Keratinocyte (primary cell): ENCODE results near the gene CNDP2. TPM values are rescaled to one million over a fixed set of nuclear protein-coding genes. Genes with fewer than 3 reads are reported as not detected.

Source experiments
- DNase-seq: peaks from one replicate; pipeline ENCODE4 v3.0.0-alpha.2; 2011; ENCODE audit warnings: low read depth, missing footprints, low spot score
- FAIRE-seq: peaks from 2 replicates; lab custom pipeline; 2011; peaks lifted over from hg19 to GRCh38; lab: Jason Lieb, UNC
- H2AFZ ChIP-seq: 2 replicates; pipeline ENCODE4 v1.6.0; 2012; ENCODE audit warnings: low read length, control low read depth, inconsistent platforms; ENCODE audit not compliant: control insufficient read depth
- H3K27ac ChIP-seq: 2 replicates; pipeline ENCODE4 v1.5.1; 2011; ENCODE audit warnings: low read length; ENCODE audit not compliant: control insufficient read depth, insufficient read depth
- H3K27me3 ChIP-seq: 3 replicates; pipeline ENCODE4 v1.6.0; 2011; ENCODE audit warnings: low read length; ENCODE audit not compliant: control insufficient read depth, insufficient read depth; ENCODE audit errors: extremely low read depth
- H3K36me3 ChIP-seq, 2 experiments: 2 replicates in 1 of 2; 3 replicates in 1 of 2; pipeline ENCODE4 v1.5.1; 2011; ENCODE audit warnings: low read length in 2 of 2, mild to moderate bottlenecking in 1 of 2; ENCODE audit not compliant: control insufficient read depth in 2 of 2, insufficient read depth in 2 of 2; ENCODE audit errors: extremely low read depth in 1 of 2
- H3K4me1 ChIP-seq: 3 replicates; pipeline ENCODE4 v1.5.1; 2011; ENCODE audit warnings: low read length; ENCODE audit not compliant: control insufficient read depth, insufficient read depth; ENCODE audit errors: extremely low read depth
- H3K4me2 ChIP-seq: 3 replicates; pipeline ENCODE4 v1.6.0; 2011; ENCODE audit warnings: low read depth, low read length; ENCODE audit not compliant: control insufficient read depth, insufficient read depth; ENCODE audit errors: extremely low read depth
- H3K4me3 ChIP-seq, 3 experiments: fragments of 200-600 bp in 1 of 3; sonication (generic) in 1 of 3; 2 replicates in 2 of 3; 3 replicates in 1 of 3; pipeline ENCODE4 v1.5.1; 2011 to 2016; ENCODE audit warnings: low read length in 3 of 3, mild to moderate bottlenecking in 3 of 3, control low read depth in 2 of 3, inconsistent platforms in 1 of 3, low read depth in 1 of 3, mixed read lengths in 1 of 3, mixed run types in 1 of 3, moderate library complexity in 1 of 3; ENCODE audit not compliant: control insufficient read depth in 2 of 3, insufficient read depth in 2 of 3; ENCODE audit errors: extremely low read depth in 1 of 3
- H3K79me2 ChIP-seq: 2 replicates; pipeline ENCODE4 v1.6.0; 2012; ENCODE audit warnings: low read length; ENCODE audit not compliant: control insufficient read depth, insufficient read depth
- H3K9ac ChIP-seq: 3 replicates; pipeline ENCODE4 v1.6.0; 2011; ENCODE audit warnings: low read length; ENCODE audit not compliant: control insufficient read depth, insufficient read depth; ENCODE audit errors: extremely low read depth
- H3K9me1 ChIP-seq: 3 replicates; pipeline ENCODE4 v1.6.0; 2011; ENCODE audit warnings: low read length; ENCODE audit not compliant: control insufficient read depth, insufficient read depth; ENCODE audit errors: extremely low read depth
- H3K9me3 ChIP-seq: 2 replicates; pipeline ENCODE4 v1.5.1; 2012; ENCODE audit warnings: low read depth, low read length; ENCODE audit not compliant: control insufficient read depth
- H4K20me1 ChIP-seq: 3 replicates; pipeline ENCODE4 v1.6.0; 2011; ENCODE audit warnings: low read length; ENCODE audit not compliant: control insufficient read depth, insufficient read depth; ENCODE audit errors: extremely low read depth
- CTCF ChIP-seq, 3 experiments: IDR thresholded peaks in 1 of 3; conservative IDR thresholded peaks in 1 of 3; optimal IDR thresholded peaks in 1 of 3; 2 replicates in 2 of 3; 3 replicates in 1 of 3; pipeline versions ENCODE3 to v1.5.1; 2011; ENCODE audit warnings: low read length in 3 of 3, mild to moderate bottlenecking in 3 of 3, moderate library complexity in 2 of 3, control low read depth in 1 of 3, inconsistent platforms in 1 of 3; ENCODE audit not compliant: insufficient read depth in 2 of 3; ENCODE audit errors: extremely low read depth in 1 of 3
- EZH2 ChIP-seq: IDR thresholded peaks from one replicate; pipeline ENCODE4 v1.6.1; 2012; ENCODE audit warnings: inconsistent platforms, mild to moderate bottlenecking, low read length, moderate library complexity
- dilution Hi-C: fragments of 300-500 bp; cut with MboI; formaldehyde crosslinking; loops from one replicate; pipeline ENCODE4 v1.7.0; 2020; ENCODE audit warnings: low sequenced_read_pairs; ENCODE audit not compliant: extremely low pct_ligation_motif_present
- polyA plus RNA-seq, 5 experiments: library from polyadenylated mRNA; depleted of rRNA in 3 of 5; stranded (reverse) in 3 of 5; stranded (forward) in 1 of 5; unstranded in 1 of 5; fragments of >200 nt; gene quantifications; 1 replicate in 1 of 5; 2 replicates in 3 of 5; 3 replicates in 1 of 5; pipeline versions ENCODE4 v1.2.1 to v1.2.3, GENCODE V29; 2011 to 2012; ENCODE audit warnings: missing spikeins in 2 of 5, low read depth in 1 of 5, low replicate concordance in 1 of 5

CNDP2 gene
- polyA plus RNA-seq, 1 donor (not counting 4 experiments of a cell fraction or from before 2014, with no cell fraction given) = 126 TPM

- no peak for DNase-seq
- Histone ChIP-seq H4K20me1 (no peaks in the 10 kb centered on the region), H3K9ac (no peak overlapping the region), H3K36me3 (no peaks in the 10 kb centered on the region), H3K9me1 (no peaks in the 10 kb centered on the region), H3K4me2 (no peak overlapping the region), H3K79me2 (no peaks in the 10 kb centered on the region), H3K9me3 (no peaks in the 10 kb centered on the region), H2AFZ (no peak overlapping the region), H3K27ac (no peak overlapping the region), H3K4me1 (no peaks in the 10 kb centered on the region), H3K4me3 (no peak overlapping the region), H3K27me3 (no peaks in the 10 kb centered on the region)
- no peak for TF ChIP-seq CTCF (optimal IDR thresholded peaks at IDR 0.05 in 1 of 3, IDR thresholded peaks at IDR 0.05 in 1 of 3, conservative IDR thresholded peaks at IDR 0.05 in 1 of 3; ENCODE audit: extremely low read depth in 1 of 3, insufficient read depth in 2 of 3, low read length in 3 of 3)
- TF ChIP-seq EZH2 = no peak
- no peak for FAIRE-seq
- dilution Hi-C loops = no loop called here
Measured at GRCh38 chr18:74558096-74558495, 61.9 kb downstream of the CNDP2 start.

- Histone ChIP-seq H4K20me1 (no peaks in the 10 kb centered on the region), H3K4me1 (no peaks in the 10 kb centered on the region), H3K27me3 (no peaks in the 10 kb centered on the region), H3K79me2 (no peaks in the 10 kb centered on the region), H3K9me1 (no peaks in the 10 kb centered on the region), H3K9me3 (no peaks in the 10 kb centered on the region), H3K4me2 (no peak overlapping the region), H3K4me3 (no peak overlapping the region), H2AFZ (no peak overlapping the region), H3K27ac (no peak overlapping the region), H3K36me3 (no peaks in the 10 kb centered on the region), H3K9ac (no peak overlapping the region)
- DNase-seq (no peak), FAIRE-seq (no peak)
- dilution Hi-C loops = no loop called here
- TF ChIP-seq EZH2 = no peak
- TF ChIP-seq CTCF (optimal IDR thresholded peaks at IDR 0.05 in 1 of 3, IDR thresholded peaks at IDR 0.05 in 1 of 3, conservative IDR thresholded peaks at IDR 0.05 in 1 of 3; ENCODE audit: extremely low read depth in 1 of 3, insufficient read depth in 2 of 3, low read length in 3 of 3) = no peak
Measured at GRCh38 chr18:74562131-74562730, 66.1 kb downstream of the CNDP2 start.
